ENCODE results near the gene ADAM11. TPM values are rescaled to one million over a fixed set of nuclear protein-coding genes. Genes with fewer than 3 reads are reported as not detected.

ADAM11 gene
- total and polyA plus RNA-seq, 5 experiments from 2014 or later: 0.17 to 0.93 (median 0.46) TPM

DNA sequence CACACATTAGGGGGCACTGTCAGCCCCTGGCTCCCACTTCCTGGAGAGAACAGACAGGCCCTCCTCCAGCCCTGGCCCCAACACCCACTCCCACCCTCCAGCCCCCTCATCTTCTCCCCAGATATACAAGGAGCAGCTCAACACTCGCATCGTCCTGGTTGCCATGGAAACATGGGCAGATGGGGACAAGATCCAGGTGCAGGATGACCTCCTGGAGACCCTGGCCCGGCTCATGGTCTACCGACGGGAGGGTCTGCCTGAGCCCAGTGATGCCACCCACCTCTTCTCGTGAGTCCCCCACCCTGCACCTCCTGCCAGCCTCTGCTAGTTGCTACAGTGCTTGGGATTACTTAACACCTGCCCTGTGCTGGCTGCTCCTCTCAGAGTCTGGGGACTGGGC, 14.4 kb downstream of the ADAM11 start:
- ATAC-seq (no peak), DNase-seq (no peak)
- Mint-ChIP-seq H3K27me3 (peaks cover 3 to 13% (median 5%) of the 10 kb centered on the region in 5 donors), H3K4me1 (peaks cover 0 to 18% (median 13%) of the 10 kb centered on the region in 4 donors), H3K36me3 (no peaks in the 10 kb centered on the region), H3K4me3 (peak overlapping the region in 1 of 10 donors; percentile 29), H3K27ac (no peak overlapping the region), H3K9me3 (no peaks in the 10 kb centered on the region)
- POLR2A ChIA-PET: no interaction called here

DNA sequence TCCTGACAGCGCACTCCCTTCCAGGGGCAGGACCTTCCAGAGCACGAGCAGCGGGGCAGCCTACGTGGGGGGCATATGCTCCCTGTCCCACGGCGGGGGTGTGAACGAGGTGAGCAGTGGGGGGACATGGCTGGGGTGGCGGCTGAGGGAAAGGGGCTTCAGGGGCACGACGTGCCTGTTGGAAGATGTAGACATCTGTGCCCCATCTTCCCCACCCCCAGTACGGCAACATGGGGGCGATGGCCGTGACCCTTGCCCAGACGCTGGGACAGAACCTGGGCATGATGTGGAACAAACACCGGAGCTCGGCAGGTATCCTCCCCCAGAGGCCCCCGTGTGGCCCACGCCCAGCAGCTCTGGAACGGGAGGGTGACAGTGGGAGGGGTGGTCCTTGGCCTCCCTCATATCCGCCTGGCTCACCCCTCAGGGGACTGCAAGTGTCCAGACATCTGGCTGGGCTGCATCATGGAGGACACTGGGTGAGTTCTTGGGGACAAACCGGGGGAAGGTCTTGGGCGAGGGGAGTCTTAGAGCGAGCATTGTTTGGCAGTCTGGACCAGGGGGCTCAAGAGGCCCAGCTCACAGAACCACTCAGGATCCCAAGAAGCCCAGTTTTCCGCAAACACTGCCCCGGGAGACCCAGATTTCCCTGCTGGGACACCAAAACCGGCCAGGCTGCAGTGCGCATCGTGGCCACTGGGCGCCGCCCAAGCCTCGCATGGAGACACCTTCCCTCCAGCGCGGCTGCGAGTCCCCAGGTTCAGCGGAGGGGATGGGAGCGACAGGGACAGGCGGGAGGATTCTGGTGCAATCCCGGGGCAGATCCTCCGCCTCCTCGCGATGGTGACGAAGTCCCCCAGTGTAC, 15.7 kb downstream of the ADAM11 start:
- Mint-ChIP-seq H3K9me3 (no peaks in the 10 kb centered on the region), H3K27me3 (peaks cover 0 to 9% (median 0%) of the 10 kb centered on the region in 5 donors), H3K4me1 (peaks cover 0 to 20% (median 18%) of the 10 kb centered on the region in 4 donors), H3K27ac (peak overlapping the region in 7 of 10 donors; percentile 78 to 91 (median 84)), H3K4me3 (peak overlapping the region; percentile 88 to 95 (median 90)), H3K36me3 (no peaks in the 10 kb centered on the region)
- peak; percentile 43 for ATAC-seq
- DNase-seq: peak; percentile 69 to 89 (median 84)
- POLR2A ChIA-PET: interaction anchor here (0.8 to 1.7 kb wide), 5 partner anchors 90 to 444 kb away, joined by 3 to 12 read pairs (median 5); partner anchors contain the start of gene EFTUD2

DNA sequence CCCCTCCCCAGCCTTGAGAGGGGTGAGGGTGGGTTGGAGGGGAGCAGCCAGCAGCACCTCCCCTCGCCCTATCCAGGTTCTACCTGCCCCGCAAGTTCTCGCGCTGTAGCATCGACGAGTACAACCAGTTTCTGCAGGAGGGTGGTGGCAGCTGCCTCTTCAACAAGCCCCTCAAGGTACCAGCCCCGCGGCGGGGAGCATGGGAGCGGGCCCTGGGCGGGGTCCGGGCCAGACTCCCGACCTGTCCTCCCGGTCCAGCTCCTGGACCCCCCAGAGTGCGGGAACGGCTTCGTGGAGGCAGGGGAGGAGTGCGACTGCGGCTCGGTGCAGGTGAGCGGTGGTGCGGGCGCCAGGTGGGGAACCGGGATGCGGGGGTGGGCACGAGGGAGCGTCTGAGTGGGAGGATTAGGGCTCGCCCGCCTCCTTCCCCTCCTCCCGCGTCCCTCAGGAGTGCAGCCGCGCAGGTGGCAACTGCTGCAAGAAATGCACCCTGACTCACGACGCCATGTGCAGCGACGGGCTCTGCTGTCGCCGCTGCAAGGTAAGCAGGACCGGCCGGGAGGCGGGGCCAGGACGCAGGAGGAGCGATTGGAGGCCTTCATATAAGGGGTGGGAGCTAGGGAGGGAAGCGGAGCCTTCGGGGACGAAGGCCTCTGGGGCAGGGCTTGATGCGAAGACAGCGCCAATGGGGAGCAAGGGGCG, 16.5 kb downstream of the ADAM11 start:
- POLR2A ChIA-PET: interaction anchor here (0.5 to 1.7 kb wide), 7 partner anchors 82 to 443 kb away, joined by 3 to 12 read pairs (median 5); partner anchors contain the start of gene EFTUD2
- H3K4me3 Mint-ChIP-seq: peak overlapping the region; percentile 88 to 95 (median 90)
- ATAC-seq: peak; percentile 94
- peak overlapping the region in 9 of 10 donors; percentile 46 to 92 (median 84) for H3K27ac Mint-ChIP-seq
- H3K4me1 Mint-ChIP-seq: peaks cover 0 to 23% (median 19%) of the 10 kb centered on the region in 4 donors
- no peaks in the 10 kb centered on the region for H3K36me3 Mint-ChIP-seq
- no peaks in the 10 kb centered on the region for H3K9me3 Mint-ChIP-seq
- peak in 7 of 10 donors; percentile 90 to 98 (median 95) for DNase-seq
- H3K27me3 Mint-ChIP-seq: peaks cover 0 to 11% (median 0%) of the 10 kb centered on the region in 5 donors

DNA sequence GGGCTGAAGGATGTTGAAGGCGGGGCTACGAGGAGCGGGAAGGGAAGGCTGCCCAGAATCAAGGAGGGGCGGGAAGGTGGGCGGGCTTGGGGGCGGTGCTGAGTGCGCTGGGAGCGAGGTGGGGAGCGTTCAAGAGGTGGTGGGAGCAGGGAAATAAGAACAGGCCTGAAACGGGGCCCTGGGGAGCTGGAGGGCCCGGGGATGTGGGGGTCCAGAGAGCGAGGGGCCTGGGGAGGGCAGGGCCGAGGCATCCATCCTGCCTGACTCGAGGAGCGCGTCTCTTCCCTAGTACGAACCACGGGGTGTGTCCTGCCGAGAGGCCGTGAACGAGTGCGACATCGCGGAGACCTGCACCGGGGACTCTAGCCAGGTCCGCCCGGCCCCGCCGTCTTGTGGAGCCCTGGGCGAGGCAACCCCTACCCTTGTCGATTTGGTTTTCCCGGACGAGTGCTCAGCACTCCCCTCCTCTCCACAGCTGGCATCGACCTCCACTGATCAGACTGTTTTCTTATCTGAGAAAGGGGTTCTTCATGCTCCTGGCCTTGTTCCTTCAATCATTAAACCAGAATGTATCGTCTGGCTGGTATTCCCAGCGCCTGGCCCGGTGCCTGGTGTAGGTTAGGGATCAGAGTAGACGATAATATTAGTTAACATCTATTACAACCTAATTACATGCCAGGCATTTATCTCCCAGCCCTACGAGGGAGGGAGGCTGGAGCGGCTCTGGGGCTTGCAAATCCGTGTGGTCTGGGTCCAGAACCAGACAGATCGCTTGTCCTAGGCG, 17.2 kb downstream of the ADAM11 start:
- no peaks in the 10 kb centered on the region for H3K9me3 Mint-ChIP-seq
- H3K4me3 Mint-ChIP-seq: peak overlapping the region; percentile 88 to 95 (median 90)
- peaks cover 0 to 23% (median 19%) of the 10 kb centered on the region in 4 donors for H3K4me1 Mint-ChIP-seq
- POLR2A ChIA-PET: interaction anchor here (0.5 to 1.7 kb wide), 5 partner anchors 9 to 539 kb away, joined by 3 to 12 read pairs (median 4); partner anchors contain the start of gene EFTUD2
- peaks cover 0 to 5% (median 0%) of the 10 kb centered on the region in 5 donors for H3K27me3 Mint-ChIP-seq
- peak overlapping the region in 9 of 10 donors; percentile 37 to 92 (median 83) for H3K27ac Mint-ChIP-seq
- DNase-seq (peak in 3 of 10 donors; percentile 92 to 98 (median 94)), ATAC-seq (peak; percentile 3 to 30)
- no peaks in the 10 kb centered on the region for H3K36me3 Mint-ChIP-seq

DNA sequence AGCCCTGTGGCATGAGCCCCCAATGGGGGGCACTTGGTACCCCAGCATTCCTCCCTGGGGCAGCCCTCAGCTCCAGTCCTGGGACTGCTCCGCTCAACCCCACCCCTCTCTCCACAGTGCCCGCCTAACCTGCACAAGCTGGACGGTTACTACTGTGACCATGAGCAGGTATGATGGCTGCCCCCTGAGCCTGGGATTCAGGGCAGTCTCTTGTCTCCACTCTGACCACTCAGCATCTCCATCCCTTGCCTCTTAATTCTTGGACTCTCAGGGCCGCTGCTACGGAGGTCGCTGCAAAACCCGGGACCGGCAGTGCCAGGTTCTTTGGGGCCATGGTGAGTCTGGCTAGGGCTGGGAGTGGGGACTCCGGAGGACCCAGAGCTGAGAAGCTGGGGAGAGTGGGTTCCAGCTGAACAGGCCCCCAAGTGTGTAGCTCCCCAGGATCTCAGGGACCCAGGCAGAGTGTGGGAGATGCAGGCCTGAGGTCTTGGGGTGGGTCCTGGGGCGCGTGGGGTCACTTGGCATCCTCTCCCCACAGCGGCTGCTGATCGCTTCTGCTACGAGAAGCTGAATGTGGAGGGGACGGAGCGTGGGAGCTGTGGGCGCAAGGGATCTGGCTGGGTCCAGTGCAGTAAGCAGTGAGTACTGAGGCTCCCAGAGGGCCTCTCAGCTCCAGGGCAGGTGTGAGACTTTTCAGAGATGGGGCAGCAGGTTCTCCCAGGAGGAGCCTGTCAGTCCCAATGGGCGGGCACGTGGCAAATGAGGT, 18.0 kb downstream of the ADAM11 start:
- Mint-ChIP-seq H3K4me1 (peaks cover 0 to 23% (median 19%) of the 10 kb centered on the region in 4 donors), H3K36me3 (no peaks in the 10 kb centered on the region), H3K27ac (peak overlapping the region in 2 of 10 donors; percentile 9 to 56), H3K9me3 (no peaks in the 10 kb centered on the region), H3K27me3 (peaks cover 0 to 3% (median 0%) of the 10 kb centered on the region in 5 donors), H3K4me3 (peak overlapping the region; percentile 22 to 91 (median 88))
- POLR2A ChIA-PET: interaction anchor here (0.6 to 1.7 kb wide), 3 partner anchors 8 to 87 kb away, joined by 4 to 7 read pairs (median 4); no protein-coding TSS in a partner anchor
- DNase-seq (no peak), ATAC-seq (no peak)

DNA sequence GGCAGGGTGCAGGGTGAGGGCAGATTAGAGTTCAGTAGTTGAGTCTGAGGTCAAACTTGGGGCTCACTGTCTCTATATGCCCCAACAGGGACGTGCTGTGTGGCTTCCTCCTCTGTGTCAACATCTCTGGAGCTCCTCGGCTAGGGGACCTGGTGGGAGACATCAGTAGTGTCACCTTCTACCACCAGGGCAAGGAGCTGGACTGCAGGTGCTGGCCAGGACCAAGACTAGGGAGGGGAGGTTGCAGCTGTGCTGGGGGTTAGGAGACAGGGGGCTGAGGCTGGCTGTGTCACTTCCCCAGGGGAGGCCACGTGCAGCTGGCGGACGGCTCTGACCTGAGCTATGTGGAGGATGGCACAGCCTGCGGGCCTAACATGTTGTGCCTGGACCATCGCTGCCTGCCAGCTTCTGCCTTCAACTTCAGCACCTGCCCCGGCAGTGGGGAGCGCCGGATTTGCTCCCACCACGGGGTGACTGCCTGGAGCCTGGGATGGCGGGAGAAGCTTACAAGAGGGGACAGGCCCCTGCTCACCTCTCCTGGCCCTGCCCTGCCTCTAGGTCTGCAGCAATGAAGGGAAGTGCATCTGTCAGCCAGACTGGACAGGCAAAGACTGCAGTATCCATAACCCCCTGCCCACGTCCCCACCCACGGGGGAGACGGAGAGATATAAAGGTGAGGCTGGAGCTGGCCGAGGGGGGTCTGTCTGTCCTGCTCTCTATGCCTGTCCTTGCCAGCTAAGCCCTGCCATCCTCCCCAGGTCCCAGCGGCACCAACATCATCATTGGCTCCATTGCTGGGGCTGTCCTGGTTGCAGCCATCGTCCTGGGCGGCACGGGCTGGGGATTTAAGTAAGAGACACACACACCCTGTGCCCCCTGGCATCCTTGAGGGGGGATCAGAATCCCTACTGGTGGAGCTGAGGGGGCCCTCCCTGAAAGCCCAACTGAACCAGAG, 18.9 kb downstream of the ADAM11 start:
- peak overlapping the region in 1 of 10 donors; percentile 56 for H3K27ac Mint-ChIP-seq
- peaks cover 0 to 23% (median 19%) of the 10 kb centered on the region in 4 donors for H3K4me1 Mint-ChIP-seq
- ATAC-seq (no peak), DNase-seq (peak in 1 of 10 donors; percentile 55)
- POLR2A ChIA-PET: interaction anchor here (0.6 to 1.7 kb wide), 4 partner anchors 7 to 357 kb away, joined by 3 to 6 read pairs (median 4); no protein-coding TSS in a partner anchor
- H3K4me3 Mint-ChIP-seq: peak overlapping the region in 8 of 10 donors; percentile 22 to 88 (median 60)
- peaks cover 0 to 2% (median 0%) of the 10 kb centered on the region in 5 donors for H3K27me3 Mint-ChIP-seq
- H3K36me3 Mint-ChIP-seq: no peaks in the 10 kb centered on the region
- no peaks in the 10 kb centered on the region for H3K9me3 Mint-ChIP-seq

DNA sequence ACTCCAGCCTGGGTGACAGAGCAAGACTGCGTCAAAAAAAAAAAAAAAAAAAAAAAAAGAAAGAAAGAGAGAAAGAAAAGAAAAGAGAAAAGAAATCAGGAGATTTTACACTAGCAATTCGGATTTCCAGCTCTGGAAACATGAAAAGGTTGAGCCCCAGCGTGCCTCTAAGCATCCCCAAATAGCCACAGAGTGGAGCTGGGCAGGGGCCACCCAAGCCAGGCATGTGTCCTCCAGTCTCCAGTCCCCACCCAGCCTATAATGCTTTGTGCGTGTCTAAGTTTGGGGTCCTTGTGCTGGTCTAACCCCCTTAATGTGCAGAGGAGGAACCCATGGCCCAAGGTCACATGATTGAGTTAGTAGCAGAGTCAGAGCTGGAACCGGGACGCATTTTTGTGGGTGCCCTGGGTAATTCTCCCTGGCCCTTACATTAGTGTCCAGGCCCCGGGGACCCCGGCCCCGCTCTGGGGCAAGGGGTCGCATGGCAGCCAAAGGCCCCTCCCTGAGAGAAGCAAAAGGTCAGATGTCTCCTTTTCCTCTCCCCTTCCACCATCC, 19.9 kb downstream of the ADAM11 start:
- H3K4me1 Mint-ChIP-seq: peaks cover 0 to 23% (median 19%) of the 10 kb centered on the region in 4 donors
- peak overlapping the region; percentile 28 to 83 (median 67) for H3K4me3 Mint-ChIP-seq
- POLR2A ChIA-PET: interaction anchor here (0.5 to 1.7 kb wide), 4 partner anchors 120 to 355 kb away, joined by 3 to 6 read pairs (median 3); partner anchors contain the start of gene EFTUD2
- H3K36me3 Mint-ChIP-seq: no peaks in the 10 kb centered on the region
- H3K27me3 Mint-ChIP-seq: peaks cover 0 to 2% (median 0%) of the 10 kb centered on the region in 5 donors
- H3K9me3 Mint-ChIP-seq: no peaks in the 10 kb centered on the region
- H3K27ac Mint-ChIP-seq: peak overlapping the region in 1 of 10 donors; percentile 57
- no peak for DNase-seq
- ATAC-seq: no peak

DNA sequence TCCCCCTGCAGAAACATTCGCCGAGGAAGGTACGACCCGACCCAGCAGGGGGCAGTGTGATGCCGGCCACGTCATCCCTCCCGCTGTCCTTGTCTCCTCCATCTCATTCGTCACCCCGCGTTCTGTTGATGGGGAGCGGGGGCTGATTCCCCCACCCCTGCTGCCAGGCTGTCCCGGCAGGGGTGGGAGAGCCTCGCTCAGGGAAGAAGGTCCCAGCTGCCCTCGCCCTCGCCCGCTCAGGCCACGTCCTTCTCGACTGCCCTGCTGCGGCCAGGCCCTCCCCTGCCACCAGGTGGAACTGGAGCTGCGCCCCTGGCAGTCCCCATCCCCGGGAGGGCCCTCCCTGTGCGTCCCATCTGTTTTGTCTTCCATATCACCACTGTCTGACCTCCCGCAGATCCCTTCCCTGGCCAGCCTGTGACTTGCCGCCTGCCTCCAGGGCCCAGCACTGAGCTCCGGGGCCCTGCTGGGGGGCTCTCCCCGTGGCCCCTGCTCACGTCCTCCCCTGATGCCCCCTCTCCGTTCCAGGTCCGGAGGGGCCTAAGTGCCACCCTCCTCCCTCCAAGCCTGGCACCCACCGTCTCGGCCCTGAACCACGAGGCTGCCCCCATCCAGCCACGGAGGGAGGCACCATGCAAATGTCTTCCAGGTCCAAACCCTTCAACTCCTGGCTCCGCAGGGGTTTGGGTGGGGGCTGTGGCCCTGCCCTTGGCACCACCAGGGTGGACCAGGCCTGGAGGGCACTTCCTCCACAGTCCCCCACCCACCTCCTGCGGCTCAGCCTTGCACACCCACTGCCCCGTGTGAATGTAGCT, 20.6 kb downstream of the ADAM11 start:
- peak overlapping the region in 2 of 10 donors; percentile 57 to 80 for H3K27ac Mint-ChIP-seq
- DNase-seq: peak; percentile 67 to 83 (median 78)

DNA sequence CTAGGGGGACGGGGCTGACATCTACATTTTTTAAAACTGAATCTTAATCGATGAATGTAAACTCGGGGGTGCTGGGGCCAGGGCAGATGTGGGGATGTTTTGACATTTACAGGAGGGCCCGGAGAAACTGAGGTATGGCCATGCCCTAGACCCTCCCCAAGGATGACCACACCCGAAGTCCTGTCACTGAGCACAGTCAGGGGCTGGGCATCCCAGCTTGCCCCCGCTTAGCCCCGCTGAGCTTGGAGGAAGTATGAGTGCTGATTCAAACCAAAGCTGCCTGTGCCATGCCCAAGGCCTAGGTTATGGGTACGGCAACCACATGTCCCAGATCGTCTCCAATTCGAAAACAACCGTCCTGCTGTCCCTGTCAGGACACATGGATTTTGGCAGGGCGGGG, 21.4 kb downstream of the ADAM11 start:
- no peaks in the 10 kb centered on the region for H3K9me3 Mint-ChIP-seq
- peak overlapping the region in 1 of 10 donors; percentile 48 for H3K27ac Mint-ChIP-seq
- peaks cover 0 to 23% (median 17%) of the 10 kb centered on the region in 4 donors for H3K4me1 Mint-ChIP-seq
- POLR2A ChIA-PET: interaction anchor here (0.5 to 0.8 kb wide), 3 partner anchors 9 to 31 kb away, joined by 3 read pairs; no protein-coding TSS in a partner anchor
- peaks cover 0 to 2% (median 0%) of the 10 kb centered on the region in 5 donors for H3K27me3 Mint-ChIP-seq
- peak overlapping the region in 3 of 10 donors; percentile 10 to 61 (median 48) for H3K4me3 Mint-ChIP-seq
- no peaks in the 10 kb centered on the region for H3K36me3 Mint-ChIP-seq
- no peak for ATAC-seq
- DNase-seq: no peak

More for the DNA sequence above, 20.6 kb downstream of the ADAM11 start:
- ATAC-seq: peak; percentile 15 to 23
- Mint-ChIP-seq H3K9me3 (no peaks in the 10 kb centered on the region), H3K4me1 (peaks cover 0 to 23% (median 19%) of the 10 kb centered on the region in 4 donors), H3K27me3 (peaks cover 0 to 2% (median 0%) of the 10 kb centered on the region in 5 donors), H3K36me3 (no peaks in the 10 kb centered on the region), H3K4me3 (peak overlapping the region; percentile 28 to 83 (median 67))
- POLR2A ChIA-PET: interaction anchor here (0.5 to 1.7 kb wide), 5 partner anchors 8 to 242 kb away, joined by 3 to 6 read pairs (median 3); partner anchors contain the start of gene EFTUD2

Data from naive thymus-derived CD8-positive, alpha-beta T cell (primary cell).